Astrocyte of the cerebellum (primary cell): ENCODE measurements around the gene CDIP1.

ENCODE experiments used
- DNase-seq: peaks from one replicate; pipeline ENCODE4 v3.0.0-alpha.2; 2011; ENCODE audit warnings: low read depth
- H3K4me3 ChIP-seq: 2 replicates; pipeline ENCODE4 v1.5.1; 2011; ENCODE audit warnings: mild to moderate bottlenecking, low read depth, low read length, moderate library complexity
- in situ Hi-C: cut with HindIII; loops from 2 replicates; pipeline ENCODE4 v1.10.0; 2017; ENCODE audit warnings: low sequenced_read_pairs
- TF ChIP-seq, protein P1 (sequence below): IDR thresholded peaks from 2 replicates; pipeline ENCODE4 v1.5.1; 2012; ENCODE audit warnings: low read length, low read depth, moderate library complexity, mild to moderate bottlenecking; ENCODE audit errors: missing control alignments

The CDIP1 gene

DNA sequence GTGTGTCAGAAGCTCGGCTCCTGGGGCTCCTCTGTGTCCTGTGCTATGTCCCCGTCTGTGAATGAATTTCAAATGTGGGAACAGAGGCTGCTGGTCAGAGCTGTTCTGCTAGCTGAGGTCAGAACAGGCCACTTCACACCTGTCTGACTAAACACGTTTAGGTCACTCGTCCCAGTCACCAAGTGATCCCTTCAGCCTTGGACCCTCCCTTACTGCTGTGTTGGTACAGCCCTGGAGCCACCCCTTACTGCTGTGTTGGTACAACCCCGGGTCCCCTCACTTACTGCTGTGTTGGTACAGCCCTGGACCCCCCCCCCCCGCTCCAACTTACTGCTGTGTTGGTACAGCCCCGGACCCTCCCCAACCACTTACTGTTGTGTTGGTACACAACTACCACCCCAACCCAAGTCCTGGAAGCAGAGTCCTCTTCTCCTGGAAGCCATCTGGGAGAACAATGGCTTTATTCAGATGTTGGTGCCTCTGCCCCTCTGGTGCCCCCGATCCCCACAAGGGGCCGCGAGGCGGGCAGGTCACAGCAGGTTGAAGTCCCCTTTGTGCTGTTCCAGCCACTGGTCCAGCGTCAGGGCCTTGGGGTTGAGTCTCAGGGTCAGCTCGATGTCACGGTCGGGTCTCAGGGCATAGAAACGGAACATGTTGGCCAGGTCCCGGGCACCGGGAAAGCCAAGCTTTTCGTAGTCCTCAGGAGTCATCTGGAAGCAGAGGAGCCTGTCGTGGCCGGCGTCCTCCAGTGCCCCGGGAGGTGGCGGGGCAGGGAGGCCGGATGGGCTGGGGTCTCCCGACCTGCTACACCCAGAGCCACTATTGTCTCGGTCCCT is 77.1 kb downstream of the CDIP1 start:
- TF ChIP-seq, protein P1, sequence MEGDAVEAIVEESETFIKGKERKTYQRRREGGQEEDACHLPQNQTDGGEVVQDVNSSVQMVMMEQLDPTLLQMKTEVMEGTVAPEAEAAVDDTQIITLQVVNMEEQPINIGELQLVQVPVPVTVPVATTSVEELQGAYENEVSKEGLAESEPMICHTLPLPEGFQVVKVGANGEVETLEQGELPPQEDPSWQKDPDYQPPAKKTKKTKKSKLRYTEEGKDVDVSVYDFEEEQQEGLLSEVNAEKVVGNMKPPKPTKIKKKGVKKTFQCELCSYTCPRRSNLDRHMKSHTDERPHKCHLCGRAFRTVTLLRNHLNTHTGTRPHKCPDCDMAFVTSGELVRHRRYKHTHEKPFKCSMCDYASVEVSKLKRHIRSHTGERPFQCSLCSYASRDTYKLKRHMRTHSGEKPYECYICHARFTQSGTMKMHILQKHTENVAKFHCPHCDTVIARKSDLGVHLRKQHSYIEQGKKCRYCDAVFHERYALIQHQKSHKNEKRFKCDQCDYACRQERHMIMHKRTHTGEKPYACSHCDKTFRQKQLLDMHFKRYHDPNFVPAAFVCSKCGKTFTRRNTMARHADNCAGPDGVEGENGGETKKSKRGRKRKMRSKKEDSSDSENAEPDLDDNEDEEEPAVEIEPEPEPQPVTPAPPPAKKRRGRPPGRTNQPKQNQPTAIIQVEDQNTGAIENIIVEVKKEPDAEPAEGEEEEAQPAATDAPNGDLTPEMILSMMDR = no peak
- H3K4me3 ChIP-seq = no peak overlapping the region
- in situ Hi-C loops = no loop called here
- no peak for DNase-seq

DNA sequence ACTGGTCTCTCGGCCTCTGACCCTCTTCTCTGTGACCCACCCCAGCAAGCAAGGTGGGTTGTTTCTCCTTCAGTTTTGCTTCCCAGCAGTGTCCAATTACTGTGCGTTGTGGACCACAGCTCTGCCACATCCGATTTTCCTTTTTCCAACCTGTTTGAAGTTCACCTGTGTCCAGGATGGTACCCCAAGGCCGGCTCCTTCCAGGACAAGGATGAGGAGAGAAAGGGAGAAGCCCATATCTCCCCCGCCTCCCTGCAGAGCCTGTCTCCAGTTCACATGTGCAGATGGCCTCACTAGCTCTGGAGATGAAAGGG is 77.7 kb downstream of the CDIP1 start:
- no peak overlapping the region for H3K4me3 ChIP-seq
- TF ChIP-seq, protein P1 = no peak
- DNase-seq = no peak
- in situ Hi-C loops = no loop called here
